HPDE6-E6E7 (cell line): Measurements from ENCODE around the gene SIGLEC12.
"Not testable (repeated sequence)": the region's sequence is repeated elsewhere in the genome, so short reads cannot be mapped to it uniquely, and the experiment has no call there.

ENCODE experiments used
- DNase-seq: peaks from one replicate; pipeline ENCODE4 v3.0.0; 2011; ENCODE audit warnings: missing footprints; ENCODE audit errors: extremely low spot score

Gene SIGLEC12

GRCh38 chr19:51524666-51525264, 23.2 kb upstream of the SIGLEC12 start:
- no peak for DNase-seq

- DNase-seq: no peak
These were observed 20.2 kb upstream of the SIGLEC12 start for GRCh38 chr19:51521781-51522180.

- no peak for DNase-seq
These were observed 19.8 kb upstream of the SIGLEC12 start for GRCh38 chr19:51521357-51521756.

- DNase-seq: no peak
These were observed 19.1 kb upstream of the SIGLEC12 start for GRCh38 chr19:51520728-51521127.

- peak; percentile 23 for DNase-seq
These were observed 13.4 kb upstream of the SIGLEC12 start for GRCh38 chr19:51514866-51515481.

GRCh38 chr19:51513968-51514367, 12.4 kb upstream of the SIGLEC12 start:
- DNase-seq: no peak

- DNase-seq: no peak
These were observed 9.8 kb upstream of the SIGLEC12 start for GRCh38 chr19:51511353-51511752.

- DNase-seq: no peak
These were observed 8.4 kb upstream of the SIGLEC12 start for GRCh38 chr19:51509823-51510660.

GRCh38 chr19:51508059-51508733, 6.6 kb upstream of the SIGLEC12 start:
- DNase-seq: no peak

GRCh38 chr19:51507640-51508058, 6.0 kb upstream of the SIGLEC12 start:
- DNase-seq: no peak

- DNase-seq: no peak
These were observed 5.6 kb upstream of the SIGLEC12 start for GRCh38 chr19:51507192-51507591.

- DNase-seq: no peak
These were observed 4.3 kb upstream of the SIGLEC12 start for GRCh38 chr19:51505904-51506303.

GRCh38 chr19:51503896-51504295, 2.3 kb upstream of the SIGLEC12 start:
- no peak for DNase-seq

- DNase-seq: no peak
These were observed 1.8 kb upstream of the SIGLEC12 start for GRCh38 chr19:51503286-51503817.

- not testable (repeated sequence) for DNase-seq
These were observed 669 bp downstream of the SIGLEC12 start for GRCh38 chr19:51500931-51501330.

GRCh38 chr19:51497666-51498065, 3.9 kb downstream of the SIGLEC12 start:
- no peak for DNase-seq

- DNase-seq: no peak
These were observed 7.8 kb downstream of the SIGLEC12 start for GRCh38 chr19:51493776-51494175.

- DNase-seq: no peak
These were observed 10.0 kb downstream of the SIGLEC12 start for GRCh38 chr19:51491586-51491985.

GRCh38 chr19:51490676-51491075, 10.9 kb downstream of the SIGLEC12 start:
- DNase-seq: no peak

GRCh38 chr19:51489113-51489512, 12.5 kb downstream of the SIGLEC12 start:
- DNase-seq: no peak

- DNase-seq: no peak
These were observed 13.1 kb downstream of the SIGLEC12 start for GRCh38 chr19:51488491-51488890.
